Measurements from ENCODE around the gene XAF1. TPM values are rescaled to one million over a fixed set of nuclear protein-coding genes. Genes with fewer than 3 reads are reported as not detected.

Gene XAF1
- total and polyA plus RNA-seq, 9 of the 15 experiments (the other 6 are each of a cell fraction or from before 2014, with no cell fraction given): 0.07 to 0.22 (median 0.11) TPM; not detected in 4

GRCh38 chr17:6811510-6811909, 55.7 kb downstream of the XAF1 start:
- Histone ChIP-seq H3K4me2 (ENCODE audit: insufficient read depth, low read length) (no peak overlapping the region), H3K9ac (ENCODE audit: insufficient read depth in 1 of 2, low read depth in 2 of 2, low read length in 2 of 2) (no peak overlapping the region), H2AFZ (ENCODE audit: low read depth, low read length) (no peak overlapping the region), H3K79me2 (ENCODE audit: control insufficient read depth, insufficient read depth, low read length) (no peaks in the 10 kb centered on the region), H3K27ac (ENCODE audit: extremely low read depth, low read depth, low read length) (no peak overlapping the region), H3K27me3 (ENCODE audit: control insufficient read depth in 2 of 2, insufficient read depth in 2 of 2, low read length in 2 of 2) (peaks cover 0 to 22% of the 10 kb centered on the region in 2 experiments; a peak in 3 of 5 replicates), H4K20me1 (replicated peaks; ENCODE audit: control insufficient read depth, insufficient read depth, low read length) (no peaks in the 10 kb centered on the region), H3K9me1 (ENCODE audit: control insufficient read depth, insufficient read depth, low read length) (no peaks in the 10 kb centered on the region), H3K9me3 (replicated peaks; ENCODE audit: control insufficient read depth, insufficient read depth, low read depth, low read length) (no peaks in the 10 kb centered on the region), H3K4me3 (no peak overlapping the region), H3K36me3 (ENCODE audit: control insufficient read depth, insufficient read depth, low read length) (no peaks in the 10 kb centered on the region), H3K4me1 (replicated peaks in 1 of 2; ENCODE audit: control insufficient read depth in 2 of 2, insufficient read depth in 2 of 2, low read length in 2 of 2) (no peaks in the 10 kb centered on the region; a peak in 1 of 5 replicates)
- WGBS (ENCODE audit: insufficient coverage, low coverage, missing lambda C conversion rate): 2% methylated on average over 9 of the region's 9 CpGs
- intact Hi-C loops (cut with micrococcal nuclease): no loop called here
- ATAC-seq: no peak
- TF ChIP-seq SP1 (CRISPR knock-in tag; IDR thresholded peaks at IDR 0.05) (no peak), NFIC (IDR thresholded peaks at IDR 0.05) (no peak)
- CTCF ChIA-PET (ENCODE audit: low intra/inter-chr PET ratio): no interaction called here
- BruUV-seq (replicated peaks): no TSS peak
- DNase-seq (ENCODE audit: extremely low read depth in 1 of 4, low spot score in 3 of 4): no peak
- in situ Hi-C loops (cut with MboI): no loop called here
- FAIRE-seq: no peak
- POLR2A ChIA-PET: interaction anchor here (0.9 kb wide), 2 partner anchors 13 to 21 kb away, joined by 3 read pairs; no protein-coding TSS in a partner anchor

DNA sequence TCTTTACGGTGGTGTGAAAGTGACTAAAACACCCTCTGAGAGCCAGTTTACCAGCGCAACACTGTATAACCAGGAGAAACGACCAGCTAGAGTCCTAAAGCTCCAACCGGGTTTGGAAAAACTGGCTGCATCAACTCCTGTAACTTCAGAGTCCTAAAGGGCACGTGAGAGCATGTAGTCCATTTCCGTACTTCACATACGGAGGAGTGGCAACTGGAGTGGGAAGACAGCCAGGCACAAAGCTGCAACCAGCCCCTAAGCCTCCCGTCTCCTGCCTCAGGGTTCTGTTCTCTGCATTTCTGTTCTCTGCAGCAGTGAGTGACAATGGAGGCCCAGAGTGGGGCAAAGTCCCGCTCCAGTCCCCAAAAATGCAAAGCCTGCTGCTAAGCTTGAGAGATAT, 56.4 kb downstream of the XAF1 start:
- Histone ChIP-seq H3K4me1 (replicated peaks in 1 of 2; ENCODE audit: control insufficient read depth in 2 of 2, insufficient read depth in 2 of 2, low read length in 2 of 2) (no peaks in the 10 kb centered on the region; a peak in 1 of 5 replicates), H3K79me2 (ENCODE audit: control insufficient read depth, insufficient read depth, low read length) (no peaks in the 10 kb centered on the region), H3K27ac (ENCODE audit: extremely low read depth, low read depth, low read length) (no peak overlapping the region), H3K36me3 (ENCODE audit: control insufficient read depth, insufficient read depth, low read length) (no peaks in the 10 kb centered on the region), H3K4me3 (no peak overlapping the region), H3K4me2 (ENCODE audit: insufficient read depth, low read length) (no peak overlapping the region), H3K9me1 (ENCODE audit: control insufficient read depth, insufficient read depth, low read length) (no peaks in the 10 kb centered on the region), H2AFZ (ENCODE audit: low read depth, low read length) (no peak overlapping the region), H3K27me3 (ENCODE audit: control insufficient read depth in 2 of 2, insufficient read depth in 2 of 2, low read length in 2 of 2) (peaks cover 0 to 22% of the 10 kb centered on the region in 2 experiments; a peak in 3 of 5 replicates), H3K9ac (ENCODE audit: insufficient read depth in 1 of 2, low read depth in 2 of 2, low read length in 2 of 2) (no peak overlapping the region), H4K20me1 (replicated peaks; ENCODE audit: control insufficient read depth, insufficient read depth, low read length) (no peaks in the 10 kb centered on the region), H3K9me3 (replicated peaks; ENCODE audit: control insufficient read depth, insufficient read depth, low read depth, low read length) (no peaks in the 10 kb centered on the region)
- DNase-seq (ENCODE audit: extremely low read depth in 1 of 4, low spot score in 3 of 4) (no peak), ATAC-seq (no peak), FAIRE-seq (no peak)
- CTCF ChIA-PET (ENCODE audit: low intra/inter-chr PET ratio): no interaction called here
- WGBS (ENCODE audit: insufficient coverage, low coverage, missing lambda C conversion rate): under 1% methylated on average over 9 of the region's 9 CpGs
- POLR2A ChIA-PET: interaction anchor here (0.6 to 0.9 kb wide), 2 partner anchors 20 to 130 kb away, joined by 3 read pairs; no protein-coding TSS in a partner anchor
- TF ChIP-seq E4F1 (CRISPR knock-in tag; IDR thresholded peaks at IDR 0.05; ENCODE audit: borderline replicate concordance) (no peak), DLX4 (CRISPR knock-in tag; IDR thresholded peaks at IDR 0.05) (no peak), PML (IDR thresholded peaks at IDR 0.05; ENCODE audit: low read length) (no peak)
- in situ Hi-C loops (cut with MboI) (no loop called here), intact Hi-C loops (cut with micrococcal nuclease) (no loop called here)
- BruUV-seq (replicated peaks): no TSS peak

Measured in K562 (cell line).